Bronchial epithelial cell (primary cell): ENCODE data around the gene ATG2A. TPM values are rescaled to one million over a fixed set of nuclear protein-coding genes. Genes with fewer than 3 reads are reported as not detected.

Experiments used
- DNase-seq: peaks from one replicate; pipeline ENCODE4 v3.0.0-alpha.2; 2010; ENCODE audit warnings: low read depth
- FAIRE-seq: peaks from 2 replicates; lab custom pipeline; 2011; peaks lifted over from hg19 to GRCh38; lab: Jason Lieb, UNC
- H3K27me3 ChIP-seq: 2 replicates; pipeline ENCODE4 v1.5.1; 2011; ENCODE audit warnings: low read length; ENCODE audit not compliant: control insufficient read depth, insufficient read depth
- H3K36me3 ChIP-seq: 2 replicates; pipeline ENCODE4 v1.5.1; 2011; ENCODE audit warnings: low read length; ENCODE audit not compliant: control insufficient read depth, insufficient read depth
- H3K4me3 ChIP-seq: 2 replicates; pipeline ENCODE4 v1.5.1; 2011; ENCODE audit warnings: mild to moderate bottlenecking, low read depth, low read length, control low read depth
- CTCF ChIP-seq: IDR thresholded peaks from 2 replicates; pipeline ENCODE4 v1.5.1; 2011; ENCODE audit warnings: mild to moderate bottlenecking, moderate library complexity, low read length, control low read depth, inconsistent platforms; ENCODE audit not compliant: insufficient read depth, severe bottlenecking
- total RNA-seq: library from RNA; depleted of rRNA; stranded (reverse); fragments of >200 nt; gene quantifications from 2 replicates; pipeline ENCODE4 v1.2.1, GENCODE V29; 2014

The ATG2A gene
- total RNA-seq, 1 donor from 2014 or later: 6.1 TPM

GRCh38 chr11:64854534-64855502 lies 62.2 kb downstream of the ATG2A start:
- no peak overlapping the region for H3K4me3 ChIP-seq

DNA sequence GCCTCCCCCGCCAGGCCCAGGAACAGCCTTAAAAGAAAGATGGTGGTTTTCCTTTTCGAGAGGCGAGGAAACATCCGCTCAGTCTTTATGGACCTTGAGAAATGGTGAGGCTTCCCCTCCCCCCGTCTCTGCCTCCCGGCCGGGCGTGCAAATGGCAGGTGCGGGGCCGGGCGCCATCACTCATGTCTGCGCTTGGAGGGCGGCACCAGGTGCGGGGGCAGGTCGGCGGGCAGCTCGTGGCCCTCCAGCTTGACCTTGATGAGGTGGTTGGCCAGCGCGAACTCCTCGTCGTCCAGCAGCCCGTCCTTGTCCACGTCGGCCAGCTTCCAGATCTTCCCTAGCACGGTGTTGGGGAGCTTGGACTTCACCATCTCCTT lies 62.9 kb downstream of the ATG2A start:
- no peaks in the 10 kb centered on the region for H3K27me3 ChIP-seq
- no peak for TF ChIP-seq CTCF
- H3K36me3 ChIP-seq: peaks cover 7% of the 10 kb centered on the region
- FAIRE-seq: no peak
- no peak for DNase-seq
- no peak overlapping the region for H3K4me3 ChIP-seq

More at GRCh38 chr11:64854534-64855502, 62.2 kb downstream of the ATG2A start:
- Histone ChIP-seq H3K27me3 (no peaks in the 10 kb centered on the region), H3K36me3 (peaks cover 7% of the 10 kb centered on the region)
- TF ChIP-seq CTCF: no peak
- FAIRE-seq (peak; percentile 73), DNase-seq (peak; percentile 92)

- Histone ChIP-seq H3K36me3 (peaks cover 7% of the 10 kb centered on the region), H3K4me3 (no peak overlapping the region), H3K27me3 (no peaks in the 10 kb centered on the region)
- TF ChIP-seq CTCF: no peak
- no peak for DNase-seq
- FAIRE-seq: no peak
Observed at GRCh38 chr11:64853709-64854108, 63.3 kb downstream of the ATG2A start.

- no peak for TF ChIP-seq CTCF
- no peak for DNase-seq
- Histone ChIP-seq H3K36me3 (peaks cover 7% of the 10 kb centered on the region), H3K4me3 (no peak overlapping the region), H3K27me3 (no peaks in the 10 kb centered on the region)
- FAIRE-seq: no peak
Observed at GRCh38 chr11:64852804-64853509, 64.1 kb downstream of the ATG2A start.

DNA sequence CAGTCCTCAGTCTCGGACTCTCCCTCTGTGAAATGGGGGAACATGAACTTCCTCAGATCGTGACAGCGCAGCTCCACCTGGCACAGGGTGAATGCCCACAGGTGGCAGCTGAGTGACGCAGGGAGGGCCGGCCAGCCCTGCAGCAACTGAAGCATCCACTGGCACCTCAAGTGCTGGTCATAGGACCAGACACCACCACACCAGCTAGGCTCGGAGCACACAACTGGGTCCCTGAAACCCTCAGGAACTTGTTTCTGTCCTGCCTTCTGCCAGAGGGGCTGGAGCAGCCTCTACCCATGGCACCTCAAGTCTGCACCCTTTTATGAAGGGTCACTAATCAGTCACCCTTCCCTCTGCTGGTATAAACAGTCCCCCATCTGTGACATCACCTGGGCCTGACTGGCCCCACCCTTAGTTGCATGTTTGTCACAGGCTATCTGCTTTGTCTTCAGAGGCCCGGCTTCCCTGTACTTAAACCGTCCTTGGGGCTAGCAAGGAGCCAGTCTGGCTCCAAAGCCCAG lies 65.1 kb downstream of the ATG2A start:
- Histone ChIP-seq H3K27me3 (no peaks in the 10 kb centered on the region), H3K4me3 (no peak overlapping the region), H3K36me3 (peaks cover 7% of the 10 kb centered on the region)
- FAIRE-seq (no peak), DNase-seq (no peak)
- no peak for TF ChIP-seq CTCF
